ENCODE measurements around the gene PFDN6.

DNA sequence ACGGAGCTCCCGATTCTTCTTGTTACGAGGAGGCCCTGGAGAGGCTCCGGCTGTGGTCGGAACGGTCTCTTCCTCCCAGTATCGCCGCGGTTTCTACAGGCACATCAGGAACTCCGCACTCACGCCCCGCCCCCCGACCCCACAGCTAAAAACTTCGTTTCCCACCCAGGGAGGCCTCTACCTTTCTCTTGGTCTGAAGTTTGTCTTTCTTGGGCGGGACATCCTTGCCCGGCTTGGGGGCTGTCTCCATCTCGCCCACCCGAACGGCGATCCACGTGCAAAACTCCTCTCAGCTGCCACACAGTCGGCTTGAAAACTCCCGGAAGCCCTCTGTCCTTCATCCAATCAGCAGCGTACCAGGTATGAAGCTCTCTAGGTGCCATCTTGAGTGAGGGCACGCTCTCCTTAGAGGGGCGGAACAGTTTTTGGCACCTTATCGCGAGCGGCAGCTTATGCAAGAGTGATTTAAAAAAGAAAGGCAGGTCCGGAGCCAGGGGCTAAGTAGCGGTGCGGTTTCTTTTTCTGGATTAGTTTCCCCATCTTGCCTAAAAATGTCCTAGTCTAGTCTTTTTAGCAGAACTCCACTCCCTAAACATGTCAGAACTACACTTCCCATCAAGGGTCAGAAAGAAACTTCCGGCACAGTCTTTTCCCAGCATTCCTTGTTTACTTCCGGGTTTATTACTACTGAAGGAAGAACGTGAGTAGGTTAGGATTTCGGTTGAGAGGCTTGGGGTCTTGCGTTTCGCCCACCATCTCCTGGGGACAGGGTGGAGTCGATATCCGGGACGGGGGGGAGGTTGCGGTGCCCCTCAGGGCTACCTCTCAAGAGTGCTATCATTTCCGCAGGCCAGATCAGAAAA, at the start of gene PFDN6, which contains the start of gene WDR46:
- TF ChIP-seq, protein P1, sequence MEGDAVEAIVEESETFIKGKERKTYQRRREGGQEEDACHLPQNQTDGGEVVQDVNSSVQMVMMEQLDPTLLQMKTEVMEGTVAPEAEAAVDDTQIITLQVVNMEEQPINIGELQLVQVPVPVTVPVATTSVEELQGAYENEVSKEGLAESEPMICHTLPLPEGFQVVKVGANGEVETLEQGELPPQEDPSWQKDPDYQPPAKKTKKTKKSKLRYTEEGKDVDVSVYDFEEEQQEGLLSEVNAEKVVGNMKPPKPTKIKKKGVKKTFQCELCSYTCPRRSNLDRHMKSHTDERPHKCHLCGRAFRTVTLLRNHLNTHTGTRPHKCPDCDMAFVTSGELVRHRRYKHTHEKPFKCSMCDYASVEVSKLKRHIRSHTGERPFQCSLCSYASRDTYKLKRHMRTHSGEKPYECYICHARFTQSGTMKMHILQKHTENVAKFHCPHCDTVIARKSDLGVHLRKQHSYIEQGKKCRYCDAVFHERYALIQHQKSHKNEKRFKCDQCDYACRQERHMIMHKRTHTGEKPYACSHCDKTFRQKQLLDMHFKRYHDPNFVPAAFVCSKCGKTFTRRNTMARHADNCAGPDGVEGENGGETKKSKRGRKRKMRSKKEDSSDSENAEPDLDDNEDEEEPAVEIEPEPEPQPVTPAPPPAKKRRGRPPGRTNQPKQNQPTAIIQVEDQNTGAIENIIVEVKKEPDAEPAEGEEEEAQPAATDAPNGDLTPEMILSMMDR (CRISPR knock-in tag; IDR thresholded peaks at IDR 0.05): 0 out of 2 replicates have a peak, but pooled peaks have one; percentile 3
- TF ChIP-seq KLF9 (CRISPR knock-in tag; IDR thresholded peaks at IDR 0.05; ENCODE audit: low read depth): no peak
- TF ChIP-seq POLR2A (IDR thresholded peaks at IDR 0.05; ENCODE audit: insufficient read depth in 1 of 2, low read depth in 2 of 2, low read length in 2 of 2): peak; percentile 71 to 72
- TF ChIP-seq ZNF253 (CRISPR knock-in tag; IDR thresholded peaks at IDR 0.05; ENCODE audit: borderline replicate concordance): no peak
- TF ChIP-seq, protein P2, sequence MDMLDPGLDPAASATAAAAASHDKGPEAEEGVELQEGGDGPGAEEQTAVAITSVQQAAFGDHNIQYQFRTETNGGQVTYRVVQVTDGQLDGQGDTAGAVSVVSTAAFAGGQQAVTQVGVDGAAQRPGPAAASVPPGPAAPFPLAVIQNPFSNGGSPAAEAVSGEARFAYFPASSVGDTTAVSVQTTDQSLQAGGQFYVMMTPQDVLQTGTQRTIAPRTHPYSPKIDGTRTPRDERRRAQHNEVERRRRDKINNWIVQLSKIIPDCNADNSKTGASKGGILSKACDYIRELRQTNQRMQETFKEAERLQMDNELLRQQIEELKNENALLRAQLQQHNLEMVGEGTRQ (IDR thresholded peaks at IDR 0.05; ENCODE audit: low read depth, low read length): no peak
- TF ChIP-seq, protein P2 (CRISPR knock-in tag; IDR thresholded peaks at IDR 0.05; ENCODE audit: borderline replicate concordance): no peak
